RWPE2 (cell line): ENCODE measurements around the gene SLMAP.

Source experiments
- ATAC-seq: fragments of 200-7000 bp; cut with Tn5 transposase; 3 replicates; pipeline ENCODE4 v1.9.1; 2021; ENCODE audit warnings: low read depth
- DNase-seq: peaks from one replicate; pipeline ENCODE4 v3.0.0-alpha.2; 2020; ENCODE audit warnings: low spot score
- H3K27ac ChIP-seq: fragments of 450-650 bp; 2 replicates; pipeline ENCODE4 v1.5.1; 2017; ENCODE audit warnings: mild to moderate bottlenecking; ENCODE audit not compliant: poor library complexity, severe bottlenecking
- H3K27me3 ChIP-seq: fragments of 250-450 bp; sonication (Bioruptor Pico); 2 replicates; pipeline ENCODE4 v1.5.1; 2021; ENCODE audit warnings: mild to moderate bottlenecking, moderate library complexity; ENCODE audit not compliant: insufficient read depth, poor library complexity, severe bottlenecking
- H3K36me3 ChIP-seq: fragments of 250-450 bp; sonication (Bioruptor Pico); 2 replicates; pipeline ENCODE4 v1.5.1; 2020; ENCODE audit warnings: low read depth, mild to moderate bottlenecking, moderate library complexity
- H3K4me1 ChIP-seq: fragments of 250-450 bp; sonication (Bioruptor Pico); 2 replicates; pipeline ENCODE4 v1.5.1; 2021; ENCODE audit warnings: mild to moderate bottlenecking, moderate library complexity; ENCODE audit not compliant: insufficient read depth, poor library complexity, severe bottlenecking
- H3K4me3 ChIP-seq: fragments of 250-450 bp; sonication (Bioruptor Pico); 2 replicates; pipeline ENCODE4 v1.5.1; 2021; ENCODE audit warnings: mild to moderate bottlenecking, moderate library complexity; ENCODE audit not compliant: severe bottlenecking
- H3K9me3 ChIP-seq: fragments of 250-450 bp; sonication (Bioruptor Pico); 2 replicates; pipeline ENCODE4 v1.5.1; 2021; ENCODE audit warnings: mild to moderate bottlenecking, moderate library complexity; ENCODE audit not compliant: severe bottlenecking
- CTCF ChIP-seq: fragments of 450-650 bp; IDR thresholded peaks from one replicate; pipeline ENCODE4 v1.5.1; 2017; ENCODE audit warnings: mild to moderate bottlenecking, moderate library complexity; ENCODE audit not compliant: poor library complexity, severe bottlenecking

Gene SLMAP

GRCh38 chr3:57952651-57953050 lies 196.5 kb downstream of the SLMAP start:
- no peak for ATAC-seq
- no peak for TF ChIP-seq CTCF

GRCh38 chr3:57953576-57953975 lies 197.5 kb downstream of the SLMAP start:
- Histone ChIP-seq H3K4me3 (no peak overlapping the region), H3K9me3 (no peaks in the 10 kb centered on the region), H3K27me3 (no peaks in the 10 kb centered on the region), H3K4me1 (peaks cover 37% of the 10 kb centered on the region), H3K27ac (peak overlapping the region; percentile 68), H3K36me3 (no peaks in the 10 kb centered on the region)
- DNase-seq (no peak), ATAC-seq (no peak)
- no peak for TF ChIP-seq CTCF

More at GRCh38 chr3:57952651-57953050, 196.5 kb downstream of the SLMAP start:
- peaks cover 37% of the 10 kb centered on the region for H3K4me1 ChIP-seq
- no peaks in the 10 kb centered on the region for H3K36me3 ChIP-seq
- H3K9me3 ChIP-seq = no peaks in the 10 kb centered on the region
- no peak overlapping the region for H3K4me3 ChIP-seq
- DNase-seq = no peak
- H3K27me3 ChIP-seq = no peaks in the 10 kb centered on the region
- H3K27ac ChIP-seq = peak overlapping the region; percentile 68

- TF ChIP-seq CTCF = no peak
- Histone ChIP-seq H3K4me3 (no peak overlapping the region), H3K27ac (peak overlapping the region; percentile 89), H3K4me1 (peaks cover 36% of the 10 kb centered on the region), H3K36me3 (no peaks in the 10 kb centered on the region), H3K9me3 (no peaks in the 10 kb centered on the region), H3K27me3 (no peaks in the 10 kb centered on the region)
- ATAC-seq = peak; percentile 72
- no peak for DNase-seq
Observed at GRCh38 chr3:57956119-57956832, 200.2 kb downstream of the SLMAP start.

GRCh38 chr3:57956833-57957174 lies 200.7 kb downstream of the SLMAP start:
- ATAC-seq (no peak), DNase-seq (no peak)
- no peak for TF ChIP-seq CTCF
- H3K27ac ChIP-seq = peak overlapping the region; percentile 89
- no peaks in the 10 kb centered on the region for H3K36me3 ChIP-seq
- no peaks in the 10 kb centered on the region for H3K27me3 ChIP-seq
- no peaks in the 10 kb centered on the region for H3K9me3 ChIP-seq
- no peak overlapping the region for H3K4me3 ChIP-seq
- peaks cover 31% of the 10 kb centered on the region for H3K4me1 ChIP-seq

GRCh38 chr3:57957824-57958223 lies 201.7 kb downstream of the SLMAP start:
- ATAC-seq = no peak
- H3K27ac ChIP-seq = peak overlapping the region; percentile 89
- no peak for TF ChIP-seq CTCF
- H3K4me1 ChIP-seq = peaks cover 33% of the 10 kb centered on the region
- DNase-seq = no peak
- H3K36me3 ChIP-seq = no peaks in the 10 kb centered on the region
- H3K27me3 ChIP-seq = no peaks in the 10 kb centered on the region
- H3K4me3 ChIP-seq = no peak overlapping the region
- no peaks in the 10 kb centered on the region for H3K9me3 ChIP-seq
